GM23338 (cell line): ENCODE data around the gene PPP2R3B. TPM values are rescaled to one million over a fixed set of nuclear protein-coding genes. Genes with fewer than 3 reads are reported as not detected.
A peak's percentile ranks its signal among the peaks of the same experiment; 100 is the strongest.
"Not testable (repeated sequence)": the region's sequence is repeated elsewhere in the genome, so short reads cannot be mapped to it uniquely, and the experiment has no call there.

Source experiments
- ATAC-seq: fragments of 200-7000 bp; cut with Tn5 transposase; 3 replicates; pipeline ENCODE4 v1.9.1; 2020
- DNase-seq: peaks from one replicate; pipeline ENCODE4 v3.0.0-alpha.2; 2015; ENCODE audit warnings: low spot score
- H2AFZ ChIP-seq: fragments of 200-600 bp; sonication (generic); 2 replicates; pipeline ENCODE4 v1.8.0; 2016; ENCODE audit warnings: antibody characterized with exemption, mild to moderate bottlenecking, moderate library complexity
- H3F3A ChIP-seq: fragments of 200-600 bp; sonication (generic); replicated peaks from 2 replicates; pipeline ENCODE4 v1.8.0; 2017; ENCODE audit warnings: antibody characterized with exemption, mixed run types, low read depth
- H3K27ac ChIP-seq: fragments of 200-600 bp; sonication (generic); 2 replicates; pipeline ENCODE4 v1.6.1; 2016; ENCODE audit warnings: low read depth
- H3K27me3 ChIP-seq: fragments of 200-600 bp; sonication (generic); 2 replicates; pipeline ENCODE4 v1.8.0; 2016; ENCODE audit warnings: mild to moderate bottlenecking, mixed run types, moderate library complexity; ENCODE audit not compliant: insufficient read depth
- H3K36me3 ChIP-seq: fragments of 200-600 bp; sonication (generic); 2 replicates; pipeline ENCODE4 v1.8.0; 2016; ENCODE audit warnings: mild to moderate bottlenecking; ENCODE audit not compliant: insufficient read depth
- H3K4me1 ChIP-seq: fragments of 200-600 bp; sonication (generic); 2 replicates; pipeline ENCODE4 v1.8.0; 2016; ENCODE audit warnings: mild to moderate bottlenecking, moderate library complexity; ENCODE audit not compliant: insufficient read depth
- H3K4me2 ChIP-seq: fragments of 200-600 bp; sonication (generic); 2 replicates; pipeline ENCODE4 v1.7.1; 2017; ENCODE audit warnings: mixed run types
- H3K4me3 ChIP-seq: fragments of 200-600 bp; sonication (generic); 2 replicates; pipeline ENCODE4 v1.6.1; 2016; ENCODE audit warnings: mixed run types
- H3K79me2 ChIP-seq: fragments of 200-600 bp; sonication (generic); replicated peaks from 2 replicates; pipeline ENCODE4 v1.8.0; 2017; ENCODE audit warnings: mild to moderate bottlenecking; ENCODE audit not compliant: insufficient read depth
- H3K9me2 ChIP-seq: fragments of 200-600 bp; sonication (generic); 2 replicates; pipeline ENCODE4 v1.8.0; 2017; ENCODE audit not compliant: insufficient read depth
- H4K20me1 ChIP-seq: fragments of 200-600 bp; sonication (generic); replicated peaks from 2 replicates; pipeline ENCODE4 v1.8.0; 2017; ENCODE audit warnings: mild to moderate bottlenecking; ENCODE audit not compliant: insufficient read depth
- H3K27ac Mint-ChIP-seq: 2 replicates; pipeline ENCODE4 v1.8.0; 2020; ENCODE audit warnings: inconsistent platforms, mild to moderate bottlenecking, moderate library complexity, mixed read lengths
- H3K27me3 Mint-ChIP-seq: 3 replicates; pipeline ENCODE4 v1.8.0; 2022; ENCODE audit warnings: low read depth, mild to moderate bottlenecking, moderate library complexity, mixed read lengths, inconsistent platforms; ENCODE audit not compliant: insufficient read depth, poor library complexity
- H3K36me3 Mint-ChIP-seq: 3 replicates; pipeline ENCODE4 v1.8.0; 2021; ENCODE audit warnings: low read depth, mild to moderate bottlenecking, inconsistent platforms, moderate library complexity, mixed read lengths
- H3K4me1 Mint-ChIP-seq: 3 replicates; pipeline ENCODE4 v1.8.0; 2020; ENCODE audit warnings: mild to moderate bottlenecking, inconsistent platforms, mixed read lengths
- H3K4me3 Mint-ChIP-seq: 3 replicates; pipeline ENCODE4 v1.8.0; 2021; ENCODE audit warnings: moderate library complexity, mild to moderate bottlenecking, inconsistent platforms, mixed read lengths
- H3K9me3 Mint-ChIP-seq: 3 replicates; pipeline ENCODE4 v1.8.0; 2020; ENCODE audit warnings: moderate library complexity, mild to moderate bottlenecking, inconsistent platforms, mixed read lengths
- CTCF ChIP-seq, 2 experiments: fragments of 200-600 bp in 1 of 2; sonication (generic) in 1 of 2; conservative IDR thresholded peaks; 2 replicates each; pipeline versions ENCODE4 v1.5.1 to v1.6.1; 2016 to 2017; ENCODE audit warnings: antibody characterized with exemption in 2 of 2, low read depth in 2 of 2, mild to moderate bottlenecking in 2 of 2, moderate library complexity in 1 of 2
- EZH2 ChIP-seq: fragments of 200-600 bp; sonication (generic); IDR thresholded peaks from one replicate; pipeline ENCODE4 v1.8.0; 2017; ENCODE audit warnings: antibody characterized with exemption, mild to moderate bottlenecking, low read depth; ENCODE audit not compliant: unreplicated experiment
- POLR2AphosphoS5 ChIP-seq: IDR thresholded peaks from 2 replicates; pipeline ENCODE4 v1.6.1; 2016; ENCODE audit warnings: antibody characterized with exemption, low read depth
- REST ChIP-seq: IDR thresholded peaks from one replicate; pipeline ENCODE4 v1.6.1; 2018; ENCODE audit warnings: antibody characterized with exemption; ENCODE audit not compliant: unreplicated experiment
- ZNF331 ChIP-seq: fragments of 250-450 bp; sonication (Bioruptor Pico); IDR thresholded peaks from 2 replicates; pipeline ENCODE4 v1.5.0; 2020; ENCODE audit warnings: low read depth, mild to moderate bottlenecking, moderate library complexity
- polyA plus RNA-seq: library from polyadenylated mRNA; unstranded; fragments of >200 nt; fragmentation: Nextera tagmentation; extraction: Ambion mirVana; gene quantifications from 2 replicates; pipeline ENCODE4 v1.2.1, GENCODE V29; 2016
- total RNA-seq: library from RNA; depleted of rRNA; stranded (reverse); fragments of >200 nt; shearing (Covaris generic); gene quantifications from 2 replicates; pipeline ENCODE4 v1.2.3, GENCODE V29; 2014

PPP2R3B gene
- total and polyA plus RNA-seq, 2 experiments from 2014 or later: 50.1 to 104 TPM

- not testable (repeated sequence) for H3K36me3 ChIP-seq, H3K27ac Mint-ChIP-seq, H2AFZ ChIP-seq, H3K9me2 ChIP-seq, H3K4me3 Mint-ChIP-seq, DNase-seq, H3K27ac ChIP-seq, H3K4me1 ChIP-seq, ATAC-seq, H4K20me1 ChIP-seq, H3K27me3 ChIP-seq, H3K36me3 Mint-ChIP-seq, H3K4me1 Mint-ChIP-seq, H3K79me2 ChIP-seq
- Histone ChIP-seq H3K4me2 (peak overlapping the region; percentile 86; the same call in 1 of the 2 replicates), H3F3A (peaks cover 24% of the 10 kb centered on the region; the same call in 1 of the 2 replicates), H3K4me3 (0 out of 2 replicates have a peak overlapping the region, but pooled peaks have one; percentile 53)
- Mint-ChIP-seq H3K9me3 (peaks cover 20% of the 10 kb centered on the region; the same call in 2 of the 3 replicates), H3K27me3 (peaks cover 32% of the 10 kb centered on the region)
These were observed 62.0 kb downstream of the PPP2R3B start for GRCh38 chrX:324664-325063.

- Mint-ChIP-seq H3K27me3 (peaks cover 28% of the 10 kb centered on the region), H3K27ac (no peak overlapping the region; the same call in 1 of the 2 replicates), H3K4me3 (peak overlapping the region; percentile 21; the same call in 2 of the 3 replicates), H3K4me1 (peaks cover 6% of the 10 kb centered on the region; the same call in 2 of the 3 replicates), H3K36me3 (peaks cover 7% of the 10 kb centered on the region; the same call in 1 of the 3 replicates), H3K9me3 (peaks cover 16% of the 10 kb centered on the region; the same call in 2 of the 3 replicates)
- Histone ChIP-seq H3K79me2 (peaks cover 8% of the 10 kb centered on the region; the same call in 1 of the 2 replicates), H3K27me3 (no peaks in the 10 kb centered on the region), H3K36me3 (no peaks in the 10 kb centered on the region), H3K4me1 (no peaks in the 10 kb centered on the region; the same call in 1 of the 2 replicates), H3K9me2 (no peaks in the 10 kb centered on the region), H3K27ac (0 out of 2 replicates have a peak overlapping the region, but pooled peaks have one; percentile 66), H4K20me1 (peaks cover 5% of the 10 kb centered on the region; the same call in 1 of the 2 replicates), H3F3A (peaks cover 24% of the 10 kb centered on the region; the same call in 1 of the 2 replicates), H3K4me3 (peak overlapping the region; percentile 53), H2AFZ (no peak overlapping the region), H3K4me2 (peak overlapping the region; percentile 86)
- DNase-seq (peak; percentile 89), ATAC-seq (peak; percentile 69)
- no peak for TF ChIP-seq EZH2
- no peak for TF ChIP-seq REST
- TF ChIP-seq ZNF331 (CRISPR knock-in tag): no peak
- TF ChIP-seq CTCF (conservative IDR thresholded peaks at IDR 0.05; ENCODE audit: low read depth in 2 of 2): peak; percentile 46 to 72
- peak; percentile 37 for TF ChIP-seq POLR2AphosphoS5
These were observed 62.7 kb downstream of the PPP2R3B start for GRCh38 chrX:323721-324628.
